K562 (cell line): Measurements from ENCODE around the gene ARID3A. TPM values are rescaled to one million over a fixed set of nuclear protein-coding genes. Genes with fewer than 3 reads are reported as not detected.
A peak's percentile ranks its signal among the peaks of the same experiment; 100 is the strongest.

Source experiments
- CREB3 ChIP-seq: fragments of 450-650 bp; conservative IDR thresholded peaks from 2 replicates; pipeline ENCODE4 v1.6.1; 2016; ENCODE audit warnings: missing genetic modification characterization, low read depth, mild to moderate bottlenecking, missing compliant biosample characterization, moderate library complexity
- EGR1 ChIP-seq: fragments of 450-650 bp; conservative IDR thresholded peaks from 2 replicates; pipeline ENCODE4 v1.6.1; 2017; ENCODE audit warnings: mild to moderate bottlenecking
- ETS1 ChIP-seq: conservative IDR thresholded peaks from 2 replicates; pipeline ENCODE4 v1.6.1; 2011; ENCODE audit warnings: low read depth, mild to moderate bottlenecking, low read length; ENCODE audit not compliant: control insufficient read depth
- FOXJ2 ChIP-seq: fragments of 200-800 bp; sonication (Bioruptor generic); IDR thresholded peaks from 2 replicates; pipeline ENCODE4 v1.6.1; 2016; ENCODE audit warnings: missing genetic modification characterization, missing compliant biosample characterization
- L3MBTL2 ChIP-seq: fragments of 450-650 bp; IDR thresholded peaks from 2 replicates; pipeline ENCODE4 v1.6.1; 2016; ENCODE audit warnings: mild to moderate bottlenecking, moderate library complexity
- MAX ChIP-seq: sonication (generic); formaldehyde crosslinking; IDR thresholded peaks from 2 replicates; pipeline ENCODE4 v1.9.0; 2022; ENCODE audit warnings: mild to moderate bottlenecking, missing genetic modification reagents
- NR1H2 ChIP-seq: sonication (generic); formaldehyde crosslinking; IDR thresholded peaks from 2 replicates; pipeline ENCODE4 v1.4.0; 2020; ENCODE audit warnings: mild to moderate bottlenecking, missing genetic modification reagents
- RBFOX2 ChIP-seq: fragments of 200-400 bp; formaldehyde crosslinking; IDR thresholded peaks from 2 replicates; pipeline ENCODE4 v1.6.1; 2017; ENCODE audit warnings: low read depth, mild to moderate bottlenecking, low read length, moderate library complexity
- REST ChIP-seq, 2 experiments: fragments of 450-650 bp; formaldehyde crosslinking in 1 of 2; IDR thresholded peaks; 2 replicates each; pipeline versions ENCODE4 v1.4.0 to v1.6.1; 2014 to 2020; ENCODE audit warnings: mild to moderate bottlenecking in 2 of 2, borderline replicate concordance in 1 of 2, low read depth in 1 of 2
- SAP30 ChIP-seq: fragments of 200-600 bp; sonication (generic); IDR thresholded peaks from 2 replicates; pipeline ENCODE4 v1.6.1; 2012; ENCODE audit warnings: borderline replicate concordance, low read depth, mild to moderate bottlenecking, moderate library complexity, low read length, control low read depth, inconsistent platforms; ENCODE audit not compliant: insufficient read depth, poor library complexity, severe bottlenecking
- SMAD4 ChIP-seq: fragments of 250-450 bp; sonication (Bioruptor Pico); conservative IDR thresholded peaks from 2 replicates; pipeline ENCODE4 v1.8.0; 2021; ENCODE audit warnings: inconsistent platforms, mild to moderate bottlenecking, moderate library complexity
- SP1 ChIP-seq: sonication (generic); formaldehyde crosslinking; IDR thresholded peaks from 2 replicates; pipeline ENCODE4 v1.8.1; 2022; ENCODE audit warnings: mild to moderate bottlenecking, missing genetic modification reagents
- polyA plus RNA-seq, 8 experiments: library from polyadenylated mRNA; depleted of rRNA in 4 of 8; stranded (reverse) in 5 of 8; unstranded in 3 of 8; fragments of >200 nt; fragmentation: Nextera tagmentation in 2 of 8; fragmentation: Illumina TruSeq in 1 of 8; extraction: Ambion mirVana in 2 of 8; extraction: Trizol in 1 of 8; gene quantifications; 2 replicates each; pipeline versions ENCODE4 v1.2.1 to v1.2.3, GENCODE V29; 2011 to 2014; ENCODE audit warnings: inconsistent platforms in 1 of 8, missing spikeins in 1 of 8
- total RNA-seq, 7 experiments: library from RNA; depleted of rRNA in 6 of 7; stranded (reverse); fragments of >200 nt in 6 of 7; fragmentation: Illumina TruSeq in 2 of 7; extraction: Trizol in 2 of 7; gene quantifications; 2 replicates each; pipeline versions ENCODE4 v1.2.1 to v1.2.3, GENCODE V29; 2011 to 2021; ENCODE audit warnings: low replicate concordance in 1 of 7

The ARID3A gene
- total and polyA plus RNA-seq, 9 of the 15 experiments (the other 6 are each of a cell fraction or from before 2014, with no cell fraction given), result 1.4 to 118 (median 31.2) TPM

- TF ChIP-seq REST (IDR thresholded peaks at IDR 0.05; ENCODE audit: borderline replicate concordance) (0 out of 2 replicates have a peak, but pooled peaks have one; percentile 5), REST (CRISPR knock-in tag; IDR thresholded peaks at IDR 0.05; ENCODE audit: low read depth) (no peak), RBFOX2 (peak; percentile 52), SMAD4 (CRISPR knock-in tag) (peak; percentile 50), NR1H2 (CRISPR knock-in tag) (no peak), ETS1 (0 out of 2 replicates have a peak, but pooled peaks have one; percentile 30), SP1 (CRISPR knock-in tag) (peak; percentile 57), SAP30 (peak; percentile 39), MAX (CRISPR knock-in tag) (peak; percentile 69), FOXJ2 (tag) (no peak), EGR1 (peak; percentile 71), L3MBTL2 (peak; percentile 75), CREB3 (tag) (peak; percentile 60; the same call in 1 of the 2 replicates)
Observed at GRCh38 chr19:996051-996838, 70.4 kb downstream of the ARID3A start (continued).
